Esophagus muscularis mucosa (tissue), 4 donors: ENCODE measurements around the gene SYVN1. TPM values are rescaled to one million over a fixed set of nuclear protein-coding genes. Genes with fewer than 3 reads are reported as not detected.

Experiments
- DNase-seq: peaks from one replicate; pipeline ENCODE4 v3.0.0-alpha.2; 2017; ENCODE audit errors: extremely low spot score
- H3K27ac ChIP-seq, 4 donors: fragments of 200-600 bp; sonication (generic); replicated peaks in 1 of 4; 1 replicate in 3 of 4; 2 replicates in 1 of 4; pipeline ENCODE4 v1.5.1; 2016 to 2019; ENCODE audit warnings: mild to moderate bottlenecking in 1 of 4
- H3K27me3 ChIP-seq, 4 donors: fragments of 200-600 bp; sonication (generic); one replicate each; pipeline versions ENCODE4 v1.5.1 to v1.6.0; 2016 to 2019
- H3K36me3 ChIP-seq, 4 donors: fragments of 200-600 bp; sonication (generic); one replicate each; pipeline ENCODE4 v1.5.1; 2016 to 2019
- H3K4me1 ChIP-seq, 4 donors: fragments of 200-600 bp; sonication (generic); one replicate each; pipeline ENCODE4 v1.5.1; 2016 to 2019
- H3K4me3 ChIP-seq, 4 donors: fragments of 200-600 bp; sonication (generic); 1 replicate in 2 of 4; 2 replicates in 2 of 4; pipeline ENCODE4 v1.5.1; 2016 to 2019; ENCODE audit warnings: mild to moderate bottlenecking in 4 of 4, moderate library complexity in 1 of 4
- H3K9me3 ChIP-seq, 4 donors: fragments of 200-600 bp; sonication (generic); 1 replicate in 3 of 4; 2 replicates in 1 of 4; pipeline ENCODE4 v1.5.1; 2016 to 2019
- CTCF ChIP-seq, 3 experiments: fragments of 200-600 bp in 2 of 3; fragments of 450-650 bp in 1 of 3; sonication (generic) in 2 of 3; IDR thresholded peaks; one replicate each; pipeline ENCODE4 v1.5.1; 2017 to 2019; ENCODE audit warnings: antibody characterized with exemption in 3 of 3, mild to moderate bottlenecking in 2 of 3, moderate library complexity in 1 of 3
- EP300 ChIP-seq: sonication (generic); formaldehyde crosslinking; IDR thresholded peaks from one replicate; pipeline ENCODE4 v1.6.1; 2017; ENCODE audit warnings: antibody characterized with exemption
- POLR2A ChIP-seq: fragments of 450-650 bp; IDR thresholded peaks from one replicate; pipeline ENCODE4 v1.6.1; 2017; ENCODE audit warnings: antibody characterized with exemption, moderate library complexity, mild to moderate bottlenecking, low read depth
- POLR2AphosphoS5 ChIP-seq, 2 donors: sonication (generic); formaldehyde crosslinking; IDR thresholded peaks; one replicate each; pipeline ENCODE4 v1.6.1; 2017; ENCODE audit warnings: antibody characterized with exemption in 2 of 2
- WGBS: methylation state at CpG from one replicate; pipeline ENCODE4 v1.1.5; 2018; 5-methylcytosine and 5-hydroxymethylcytosine counted together
- intact Hi-C: fragments of 100-400 bp; cut with DNase I; formaldehyde crosslinking; loops from one replicate; pipeline ENCODE4 v1.15.1; 2023
- small RNA-seq, 3 donors: library from RNA; depleted of rRNA; stranded (forward); fragments of <200 nt; gene quantifications; one replicate each; pipeline ENCODE3, GENCODE V24; 2016
- total RNA-seq, 4 donors: library from RNA; depleted of rRNA; stranded (reverse); fragments of >200 nt; gene quantifications; one replicate each; pipeline versions ENCODE4 v1.1.0 to v1.2.1, GENCODE V29; 2016

SYVN1 gene
- total RNA-seq, 4 donors from 2014 or later = 24.1 to 39.5 (median 27.5) TPM

DNA sequence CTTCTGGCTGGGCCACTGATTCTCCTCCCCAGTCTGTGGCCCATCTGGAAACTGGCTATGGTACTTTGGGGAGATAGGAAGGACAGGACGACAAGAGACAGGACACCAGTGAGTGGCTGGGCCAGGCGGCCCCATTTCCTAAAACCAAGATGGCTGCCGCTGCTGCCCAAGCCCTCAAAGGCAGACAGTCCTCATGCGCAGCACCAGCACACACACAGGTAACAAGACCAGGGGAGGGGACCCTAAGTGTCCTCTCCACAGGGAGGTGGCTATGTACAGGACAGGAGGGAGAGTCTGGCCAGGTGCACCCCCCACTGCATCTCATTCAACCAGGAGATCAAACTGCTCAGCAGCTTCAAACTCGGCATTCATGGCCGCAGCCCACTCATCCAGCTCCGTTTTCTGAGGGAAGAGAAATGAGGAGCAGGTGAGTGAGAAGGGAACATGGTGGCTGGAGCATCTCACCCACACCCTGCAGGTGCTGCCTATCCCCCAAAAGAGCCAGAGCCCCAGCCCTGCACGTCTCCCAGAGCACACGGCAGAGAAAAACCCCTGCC is 55.5 kb downstream of the SYVN1 start:
- Histone ChIP-seq H3K9me3 (no peaks in the 10 kb centered on the region), H3K27ac (no peak overlapping the region), H3K4me1 (peaks cover 6 to 8% (median 8%) of the 10 kb centered on the region in 4 donors), H3K27me3 (no peaks in the 10 kb centered on the region), H3K36me3 (no peaks in the 10 kb centered on the region), H3K4me3 (no peak overlapping the region)
- 92% methylated on average over 9 of the region's 9 CpGs for WGBS
- no peak for DNase-seq
- intact Hi-C loops = no loop called here
- TF ChIP-seq POLR2A = no peak
- TF ChIP-seq POLR2AphosphoS5 (IDR thresholded peaks at IDR 0.05) = no peak
- TF ChIP-seq EP300 = no peak
- no peak for TF ChIP-seq CTCF (IDR thresholded peaks at IDR 0.05)

GRCh38 chr11:65078151-65078550 is 56.2 kb downstream of the SYVN1 start:
- Histone ChIP-seq H3K4me3 (no peak overlapping the region), H3K27me3 (no peaks in the 10 kb centered on the region), H3K36me3 (no peaks in the 10 kb centered on the region), H3K9me3 (no peaks in the 10 kb centered on the region), H3K27ac (no peak overlapping the region), H3K4me1 (peaks cover 0 to 2% (median 1%) of the 10 kb centered on the region in 4 donors)
- intact Hi-C loops = no loop called here
- TF ChIP-seq POLR2A (no peak), CTCF (IDR thresholded peaks at IDR 0.05) (peak; percentile 29 to 56 (median 39))
- no peak for DNase-seq
- 65% methylated on average over 3 of the region's 3 CpGs for WGBS

DNA sequence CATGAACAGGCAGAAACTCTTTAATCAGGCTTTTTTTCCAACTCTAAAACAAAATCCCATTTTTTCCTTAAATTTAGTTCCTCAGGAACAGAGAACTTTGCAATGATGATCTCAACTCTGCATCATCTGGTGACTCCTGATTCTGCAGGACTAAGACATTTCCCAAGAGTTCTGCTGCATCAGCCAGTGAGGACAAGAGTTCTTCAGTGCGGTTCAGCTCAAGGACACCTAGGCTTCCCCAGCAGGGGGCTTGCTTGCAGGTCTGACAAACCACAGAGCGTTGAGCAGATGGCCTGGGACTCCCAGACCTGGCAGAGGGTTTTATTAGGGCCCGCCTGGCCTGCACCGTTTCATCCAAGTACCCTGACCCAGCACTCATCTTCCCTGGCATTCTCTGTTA is 56.9 kb downstream of the SYVN1 start:
- intact Hi-C loops = no loop called here
- Histone ChIP-seq H3K9me3 (no peaks in the 10 kb centered on the region), H3K36me3 (no peaks in the 10 kb centered on the region), H3K4me1 (no peaks in the 10 kb centered on the region), H3K27me3 (no peaks in the 10 kb centered on the region), H3K4me3 (no peak overlapping the region), H3K27ac (no peak overlapping the region)
- TF ChIP-seq EP300 = no peak
- no peak for TF ChIP-seq POLR2A
- no peak for TF ChIP-seq CTCF (IDR thresholded peaks at IDR 0.05)
- no peak for TF ChIP-seq POLR2AphosphoS5 (IDR thresholded peaks at IDR 0.05)
- DNase-seq = no peak
- 100% methylated on average over 1 of the region's 4 CpGs for WGBS

Small RNA genes within 50 kb of the gene (small RNA-seq; reads per million reads assigned to genes)
- 0 reads per million in 3 donors for gene HIGD1AP10
- gene PDCL2P2 = 0 reads per million in 3 donors
- 0.08 to 0.56 (median 0.17) reads per million in 3 donors for gene RNU2-23P

Other genes starting within 250 kb of the SYVN1 start
- gene ATG2A, start 217.3 kb downstream of the SYVN1 start, total RNA-seq = 10 to 100 TPM; 19.9 to 28.7 (median 26.1) TPM
- 10 to 100 TPM; 24.1 to 38.8 (median 29.0) TPM for gene PPP2R5B, start 209.8 kb downstream of the SYVN1 start, total RNA-seq
- gene GPHA2, start 198.6 kb downstream of the SYVN1 start, total RNA-seq = not detected
- not detected for gene MAJIN, start 162.4 kb downstream of the SYVN1 start, total RNA-seq
- gene BATF2, start 137.5 kb downstream of the SYVN1 start, total RNA-seq = 1 to 10 TPM in 3 of 4 donors, under 1 TPM in 1; 0.42 to 5.1 (median 3.1) TPM
- gene ARL2, start 120.4 kb downstream of the SYVN1 start, total RNA-seq = 100 to 1,000 TPM; 150 to 189 (median 172) TPM
- gene SNX15, start 107.1 kb downstream of the SYVN1 start, total RNA-seq = 10 to 100 TPM; 21.2 to 57.1 (median 33.1) TPM
- 10 to 100 TPM in 3 of 4 donors, 1 to 10 TPM in 1; 9.6 to 21.8 (median 13.1) TPM for gene SAC3D1, start 93.3 kb downstream of the SYVN1 start, total RNA-seq
- 10 to 100 TPM; 22.8 to 43.7 (median 31.0) TPM for gene NAALADL1, start 76.0 kb downstream of the SYVN1 start, total RNA-seq
- 1 to 10 TPM in 1 of 4 donors, under 1 TPM in 3; 0.33 to 1.1 (median 0.38) TPM for gene CDCA5, start 50.5 kb downstream of the SYVN1 start, total RNA-seq
- gene ZFPL1, start 50.3 kb downstream of the SYVN1 start, total RNA-seq = 10 to 100 TPM; 24.1 to 50.7 (median 43.7) TPM
- gene VPS51, start 38.3 kb downstream of the SYVN1 start, total RNA-seq = 100 to 1,000 TPM; 185 to 414 (median 237) TPM
- gene TM7SF2, start 22.6 kb downstream of the SYVN1 start, total RNA-seq = 10 to 100 TPM in 3 of 4 donors, 1 to 10 TPM in 1; 8.8 to 17.2 (median 12.1) TPM
- gene ZNHIT2, start 16.8 kb downstream of the SYVN1 start, total RNA-seq = 10 to 100 TPM in 3 of 4 donors, 1 to 10 TPM in 1; 7.5 to 24.4 (median 18.0) TPM
- 1,000 to 10,000 TPM in 1 of 4 donors, 100 to 1,000 TPM in 3; 465 to 1,081 (median 716) TPM for gene FAU, start 12.4 kb downstream of the SYVN1 start, total RNA-seq
- gene MRPL49, start 12.2 kb downstream of the SYVN1 start, total RNA-seq = 100 to 1,000 TPM in 2 of 4 donors, 10 to 100 TPM in 2; 76.2 to 113 (median 91.5) TPM
- gene SPDYC, start 35.7 kb upstream of the SYVN1 start, total RNA-seq = not detected
- 100 to 1,000 TPM in 3 of 4 donors, 10 to 100 TPM in 1; 95.9 to 246 (median 167) TPM for gene CAPN1, start 47.4 kb upstream of the SYVN1 start, total RNA-seq
- gene POLA2, start 127.4 kb upstream of the SYVN1 start, total RNA-seq = 10 to 100 TPM; 14.7 to 26.6 (median 17.3) TPM
- gene CDC42EP2, start 180.3 kb upstream of the SYVN1 start, total RNA-seq = 10 to 100 TPM; 39.9 to 90.1 (median 54.4) TPM
- 10 to 100 TPM; 40.3 to 60.6 (median 52.9) TPM for gene DPF2, start 199.3 kb upstream of the SYVN1 start, total RNA-seq
- gene TIGD3, start 220.2 kb upstream of the SYVN1 start, total RNA-seq = under 1 TPM in 1 of 4 donors, not detected in 3; 0.19 TPM
- 10 to 100 TPM in 1 of 4 donors, 1 to 10 TPM in 3; 4.6 to 11.3 (median 5.9) TPM for gene SLC25A45, start 248.1 kb upstream of the SYVN1 start, total RNA-seq